ENCODE measurements around the gene RUNX1.

Gene RUNX1

GRCh38 chr21:35026153-35026500, 23.0 kb downstream of the RUNX1 start:
- no peak for DNase-seq (ENCODE audit: low read depth)
- no peak overlapping the region; the same call in 1 of the 2 replicates for H3K4me3 ChIP-seq (ENCODE audit: low read depth, low read length)
- TF ChIP-seq CTCF (IDR thresholded peaks at IDR 0.05; ENCODE audit: low read depth, low read length, missing control alignments): no peak

- DNase-seq (ENCODE audit: low read depth): no peak
- TF ChIP-seq CTCF (IDR thresholded peaks at IDR 0.05; ENCODE audit: low read depth, low read length, missing control alignments): no peak
- no peak overlapping the region for H3K4me3 ChIP-seq (ENCODE audit: low read depth, low read length)
Measured at GRCh38 chr21:35025206-35026152, 23.6 kb downstream of the RUNX1 start.

- no peak for TF ChIP-seq CTCF (IDR thresholded peaks at IDR 0.05; ENCODE audit: low read depth, low read length, missing control alignments)
- no peak for DNase-seq (ENCODE audit: low read depth)
- no peak overlapping the region for H3K4me3 ChIP-seq (ENCODE audit: low read depth, low read length)
Measured at GRCh38 chr21:35024513-35024912, 24.6 kb downstream of the RUNX1 start.

GRCh38 chr21:35024071-35024420, 25.1 kb downstream of the RUNX1 start:
- no peak for DNase-seq (ENCODE audit: low read depth)
- H3K4me3 ChIP-seq (ENCODE audit: low read depth, low read length): no peak overlapping the region
- no peak for TF ChIP-seq CTCF (IDR thresholded peaks at IDR 0.05; ENCODE audit: low read depth, low read length, missing control alignments)

GRCh38 chr21:35023396-35024070, 25.6 kb downstream of the RUNX1 start:
- H3K4me3 ChIP-seq (ENCODE audit: low read depth, low read length): no peak overlapping the region
- TF ChIP-seq CTCF (IDR thresholded peaks at IDR 0.05; ENCODE audit: low read depth, low read length, missing control alignments): no peak
- no peak for DNase-seq (ENCODE audit: low read depth)

- DNase-seq (ENCODE audit: low read depth): no peak
- no peak overlapping the region for H3K4me3 ChIP-seq (ENCODE audit: low read depth, low read length)
- TF ChIP-seq CTCF (IDR thresholded peaks at IDR 0.05; ENCODE audit: low read depth, low read length, missing control alignments): no peak
Measured at GRCh38 chr21:35021546-35021945, 27.6 kb downstream of the RUNX1 start.

Measured in GM12864 (cell line).